ENCODE measurements around the gene ZFX.
A peak's percentile ranks its signal among the peaks of the same experiment; 100 is the strongest.

The ZFX gene

GRCh38 chrX:24175276-24175675 lies 25.7 kb downstream of the ZFX start:
- DNase-seq (ENCODE audit: low read depth), result no peak

GRCh38 chrX:24178441-24178840 lies 28.9 kb downstream of the ZFX start:
- no peak overlapping the region for H3K4me3 ChIP-seq (ENCODE audit: control insufficient read depth, low read depth, low read length)
- no peak for DNase-seq (ENCODE audit: low read depth)
- TF ChIP-seq CTCF (conservative IDR thresholded peaks at IDR 0.05; ENCODE audit: control insufficient read depth, insufficient read depth, low read depth, low read length), result no peak

More at GRCh38 chrX:24175276-24175675, 25.7 kb downstream of the ZFX start:
- no peak for TF ChIP-seq CTCF (conservative IDR thresholded peaks at IDR 0.05; ENCODE audit: control insufficient read depth, insufficient read depth, low read depth, low read length)
- H3K4me3 ChIP-seq (ENCODE audit: control insufficient read depth, low read depth, low read length), result no peak overlapping the region

DNA sequence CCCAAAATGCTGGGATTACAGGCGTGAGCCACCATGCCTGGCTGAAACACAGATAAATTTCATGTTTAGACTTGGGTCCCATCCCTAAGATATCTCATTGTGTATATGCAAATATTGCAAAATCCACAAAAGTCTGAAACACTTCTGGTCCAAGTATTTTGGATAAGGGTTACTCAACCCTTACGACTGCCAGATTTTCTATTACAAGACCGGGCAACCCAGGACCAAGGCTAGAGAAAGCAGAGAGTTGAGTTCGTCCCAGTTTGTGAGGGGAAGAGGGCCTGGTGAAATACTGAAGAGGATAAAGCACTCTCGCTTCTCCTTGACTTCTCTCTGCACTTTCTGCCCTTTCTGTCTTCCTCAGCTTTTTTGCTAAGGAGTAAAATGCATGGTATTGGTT lies 34.5 kb downstream of the ZFX start:
- DNase-seq (ENCODE audit: low read depth), result no peak

DNA sequence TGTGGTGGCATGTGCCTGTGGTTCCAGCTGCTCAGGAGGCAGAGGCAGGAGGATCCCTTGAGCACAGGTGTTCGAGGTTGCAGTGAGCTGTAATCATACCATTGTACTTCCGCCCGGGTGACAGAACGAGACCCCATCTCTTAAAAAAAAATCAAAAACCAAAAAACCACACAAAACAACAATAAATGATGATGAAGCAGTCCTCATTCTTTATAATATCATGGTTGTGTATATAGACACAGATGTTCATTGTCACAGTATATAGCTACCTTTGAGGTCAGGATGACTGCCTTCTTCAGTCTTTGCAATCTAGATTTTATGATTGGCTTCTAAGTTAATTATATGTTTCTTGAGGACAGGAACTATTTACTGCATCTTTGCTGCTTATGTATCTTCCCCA lies 37.0 kb downstream of the ZFX start:
- DNase-seq (ENCODE audit: low read depth), result no peak
- H3K4me3 ChIP-seq (ENCODE audit: control insufficient read depth, low read depth, low read length), result no peak overlapping the region
- no peak for TF ChIP-seq CTCF (conservative IDR thresholded peaks at IDR 0.05; ENCODE audit: control insufficient read depth, insufficient read depth, low read depth, low read length)

More for the DNA sequence above, 34.5 kb downstream of the ZFX start:
- H3K4me3 ChIP-seq (ENCODE audit: control insufficient read depth, low read depth, low read length), result no peak overlapping the region
- no peak for TF ChIP-seq CTCF (conservative IDR thresholded peaks at IDR 0.05; ENCODE audit: control insufficient read depth, insufficient read depth, low read depth, low read length)

GRCh38 chrX:24186986-24187385 lies 37.5 kb downstream of the ZFX start:
- no peak for DNase-seq (ENCODE audit: low read depth)
- H3K4me3 ChIP-seq (ENCODE audit: control insufficient read depth, low read depth, low read length), result no peak overlapping the region
- no peak for TF ChIP-seq CTCF (conservative IDR thresholded peaks at IDR 0.05; ENCODE audit: control insufficient read depth, insufficient read depth, low read depth, low read length)

GRCh38 chrX:24189490-24189889 lies 40.0 kb downstream of the ZFX start:
- no peak for DNase-seq (ENCODE audit: low read depth)
- TF ChIP-seq CTCF (conservative IDR thresholded peaks at IDR 0.05; ENCODE audit: control insufficient read depth, insufficient read depth, low read depth, low read length), result no peak
- H3K4me3 ChIP-seq (ENCODE audit: control insufficient read depth, low read depth, low read length), result no peak overlapping the region

DNA sequence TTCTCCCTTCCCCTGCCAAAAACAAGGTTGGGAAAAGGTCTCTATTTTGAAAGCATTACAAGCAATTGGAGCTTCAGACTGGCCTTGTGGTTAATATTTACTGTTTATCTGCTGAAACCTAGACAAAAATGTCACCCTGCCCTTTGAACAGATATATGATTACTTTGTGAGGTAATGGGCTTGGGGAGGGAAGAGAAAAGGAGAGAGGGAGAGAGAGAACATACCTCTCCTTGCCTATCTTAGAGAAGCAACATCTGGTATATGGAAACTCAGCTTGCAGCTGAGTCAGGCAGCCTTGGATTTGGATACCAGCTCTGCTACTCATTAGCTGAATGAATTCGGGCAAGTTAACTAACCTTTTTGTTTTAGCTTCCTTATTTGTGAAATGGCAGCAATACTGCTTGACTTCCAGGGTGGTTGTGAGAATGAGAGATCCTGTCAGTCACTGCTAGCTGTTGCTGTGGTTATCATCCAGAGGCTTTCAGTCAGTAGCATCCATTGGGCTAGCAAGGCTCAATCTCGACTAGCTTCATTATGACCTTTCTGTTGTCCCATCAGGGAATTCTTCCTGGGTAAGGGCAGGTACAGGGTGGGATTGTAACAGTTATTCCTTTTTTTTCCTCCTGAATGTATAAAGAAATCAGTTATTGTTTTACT lies 41.1 kb downstream of the ZFX start:
- no peak for TF ChIP-seq CTCF (conservative IDR thresholded peaks at IDR 0.05; ENCODE audit: control insufficient read depth, insufficient read depth, low read depth, low read length)
- no peak overlapping the region for H3K4me3 ChIP-seq (ENCODE audit: control insufficient read depth, low read depth, low read length)
- peak; percentile 77 for DNase-seq (ENCODE audit: low read depth)

Data from fibroblast of mammary gland (primary cell).